SW 1271 (cell line): ENCODE measurements around the gene CHSY3.
A peak's percentile ranks its signal among the peaks of the same experiment; 100 is the strongest.
"Not testable (repeated sequence)": the region's sequence is repeated elsewhere in the genome, so short reads cannot be mapped to it uniquely, and the experiment has no call there.

Source experiments
- DNase-seq, 2 experiments: peaks; one replicate each; lab custom pipeline; 2025; lab: John Stamatoyannopoulos, UW

Gene CHSY3

GRCh38 chr5:130164966-130165365 lies 260.7 kb downstream of the CHSY3 start:
- no peak for DNase-seq

- DNase-seq: no peak
Observed at GRCh38 chr5:130166839-130167490, 262.7 kb downstream of the CHSY3 start.

GRCh38 chr5:130168211-130168610 lies 263.9 kb downstream of the CHSY3 start:
- DNase-seq: no peak

GRCh38 chr5:130171699-130172098 lies 267.4 kb downstream of the CHSY3 start:
- no peak for DNase-seq

GRCh38 chr5:130183115-130183514 lies 278.9 kb downstream of the CHSY3 start:
- no peak for DNase-seq

- no peak for DNase-seq
Observed at GRCh38 chr5:130189961-130190360, 285.7 kb downstream of the CHSY3 start.

- DNase-seq: peak in 1 of 2 experiments; percentile 13
Observed at GRCh38 chr5:130198927-130199326, 294.7 kb downstream of the CHSY3 start.

GRCh38 chr5:130206686-130207085 lies 302.4 kb downstream of the CHSY3 start:
- DNase-seq: no peak

- DNase-seq: no peak
Observed at GRCh38 chr5:130213607-130214006, 309.3 kb downstream of the CHSY3 start.

GRCh38 chr5:130216286-130216685 lies 312.0 kb downstream of the CHSY3 start:
- DNase-seq: no peak

GRCh38 chr5:130222573-130222972 lies 318.3 kb downstream of the CHSY3 start:
- no peak for DNase-seq

GRCh38 chr5:130226556-130226955 lies 322.3 kb downstream of the CHSY3 start:
- DNase-seq: not testable (repeated sequence)

- no peak for DNase-seq
Observed at GRCh38 chr5:130227699-130228098, 323.4 kb downstream of the CHSY3 start.

GRCh38 chr5:130231786-130232185 lies 327.5 kb downstream of the CHSY3 start:
- no peak for DNase-seq

- no peak for DNase-seq
Observed at GRCh38 chr5:130234816-130235215, 330.6 kb downstream of the CHSY3 start.
